Stomach (tissue), 9 donors: Measurements from ENCODE around the gene BPIFB2. TPM values are rescaled to one million over a fixed set of nuclear protein-coding genes. Genes with fewer than 3 reads are reported as not detected.

Source experiments
- DNase-seq, 2 donors: peaks; one replicate each; pipeline versions ENCODE4 v3.0.0 to v3.0.0-alpha.2; 2013 to 2019
- H3K27ac ChIP-seq, 5 donors: fragments of 200-600 bp in 4 of 5; sonication (generic) in 4 of 5; one replicate each; pipeline ENCODE4 v1.5.1; 2013 to 2019; ENCODE audit warnings: mild to moderate bottlenecking in 1 of 5, moderate library complexity in 1 of 5
- H3K27me3 ChIP-seq, 3 donors: fragments of 200-600 bp; sonication (generic); one replicate each; pipeline ENCODE4 v1.5.1; 2017 to 2019; ENCODE audit warnings: mixed run types in 1 of 3
- H3K36me3 ChIP-seq, 4 donors: fragments of 200-600 bp; sonication (generic); 1 replicate in 3 of 4; 2 replicates in 1 of 4; pipeline ENCODE4 v1.5.1; 2016 to 2019
- H3K4me1 ChIP-seq, 4 donors: fragments of 200-600 bp; sonication (generic); one replicate each; pipeline ENCODE4 v1.5.1; 2016 to 2019
- H3K4me3 ChIP-seq, 4 donors: fragments of 200-600 bp; sonication (generic) in 3 of 4; one replicate each; pipeline ENCODE4 v1.5.1; 2016 to 2019; ENCODE audit warnings: mild to moderate bottlenecking in 1 of 4
- H3K9me3 ChIP-seq, 4 donors: fragments of 200-600 bp; sonication (generic); one replicate each; pipeline ENCODE4 v1.5.1; 2016 to 2019
- CTCF ChIP-seq, 7 experiments: fragments of 450-650 bp in 4 of 7; fragments of 200-600 bp in 3 of 7; sonication (generic) in 3 of 7; IDR thresholded peaks; one replicate each; pipeline ENCODE4 v1.5.1; 2016 to 2019; ENCODE audit warnings: antibody characterized with exemption in 7 of 7, control low read depth in 2 of 7, mild to moderate bottlenecking in 1 of 7
- EP300 ChIP-seq: sonication (generic); formaldehyde crosslinking; IDR thresholded peaks from one replicate; pipeline ENCODE4 v1.6.1; 2017; ENCODE audit warnings: antibody characterized with exemption
- POLR2A ChIP-seq, 4 donors: fragments of 450-650 bp; IDR thresholded peaks; one replicate each; pipeline ENCODE4 v1.6.1; 2016; ENCODE audit warnings: antibody characterized with exemption in 4 of 4, control low read depth in 2 of 4, mild to moderate bottlenecking in 1 of 4, moderate library complexity in 1 of 4
- POLR2AphosphoS5 ChIP-seq, 3 donors: sonication (generic); formaldehyde crosslinking; IDR thresholded peaks; one replicate each; pipeline ENCODE4 v1.6.1; 2016; ENCODE audit warnings: antibody characterized with exemption in 3 of 3
- WGBS, 5 donors: extraction: QIAGEN DNeasy Blood & Tissue Kit in 3 of 5; methylation state at CpG; one replicate each; pipeline versions ENCODE4 v1.1.5 to v1.1.7; 2013 to 2018; 5-methylcytosine and 5-hydroxymethylcytosine counted together
- intact Hi-C: fragments of 100-400 bp; cut with DNase I; formaldehyde crosslinking; loops from one replicate; pipeline ENCODE4 v1.15.1; 2023; ENCODE audit warnings: low total_unique reads
- polyA plus RNA-seq, 3 donors: library from polyadenylated mRNA; stranded (reverse); fragments of 200-250 nt; gene quantifications; one replicate each; pipeline ENCODE4 v1.2.3, GENCODE V29; 2013
- total RNA-seq, 5 donors: library from RNA; depleted of rRNA; stranded (reverse); fragments of >200 nt; gene quantifications; one replicate each; pipeline versions ENCODE4 v1.1.0 to v1.2.3, GENCODE V29; 2014 to 2016
- donor health status: healthy with polysubstance abuse.
- donor health status: Bipolar disorder and iron deficiency.
- donor health status: healthy.

Gene BPIFB2
- total and polyA plus RNA-seq, 8 donors, result 3.3 TPM; not detected in 7

DNA sequence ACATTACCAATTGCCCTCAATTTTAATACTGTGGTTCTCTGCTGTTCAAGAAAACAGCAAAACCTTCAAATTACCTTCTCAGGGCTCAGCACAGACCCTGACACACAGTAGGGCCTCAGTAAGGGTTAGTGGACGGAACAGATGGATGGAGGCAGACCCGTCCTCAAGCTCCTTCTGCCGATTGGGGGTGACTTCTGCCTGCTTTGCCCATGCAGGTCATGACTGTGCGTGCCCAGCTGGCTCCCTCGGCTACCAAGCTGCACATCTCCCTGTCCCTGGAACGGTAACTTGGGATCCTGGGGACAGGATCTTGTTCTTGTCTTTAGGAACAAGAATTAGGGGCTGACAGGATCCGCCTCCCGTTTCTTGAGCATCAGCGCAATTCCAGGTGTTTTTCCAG is 62.2 kb downstream of the BPIFB2 start:
- intact Hi-C loops, result no loop called here
- H3K27ac ChIP-seq, result no peak overlapping the region
- no peak for TF ChIP-seq POLR2A (IDR thresholded peaks at IDR 0.05)
- no peak for TF ChIP-seq EP300
- TF ChIP-seq CTCF (IDR thresholded peaks at IDR 0.05), result no peak
- no peak for TF ChIP-seq POLR2AphosphoS5 (IDR thresholded peaks at IDR 0.05)
- H3K9me3 ChIP-seq, result no peaks in the 10 kb centered on the region
- no peak overlapping the region for H3K4me3 ChIP-seq
- no peaks in the 10 kb centered on the region for H3K36me3 ChIP-seq
- H3K27me3 ChIP-seq, result peaks cover 0 to 20% (median 0%) of the 10 kb centered on the region in 3 donors
- H3K4me1 ChIP-seq, result no peaks in the 10 kb centered on the region
- no peak for DNase-seq
- 73 to 87% (median 84%) methylated on average over 9 of the region's 9 CpGs for WGBS, 5 donors

- intact Hi-C loops, result no loop called here
- DNase-seq, result no peak
- Histone ChIP-seq H3K36me3 (no peaks in the 10 kb centered on the region), H3K9me3 (no peaks in the 10 kb centered on the region), H3K27me3 (peaks cover 0 to 22% (median 2%) of the 10 kb centered on the region in 3 donors), H3K4me1 (no peaks in the 10 kb centered on the region), H3K4me3 (no peak overlapping the region), H3K27ac (no peak overlapping the region)
- WGBS, 5 donors, result 72 to 80% (median 76%) methylated on average over 17 to 19 of the region's 19 CpGs
- TF ChIP-seq EP300 (no peak), CTCF (IDR thresholded peaks at IDR 0.05) (no peak), POLR2AphosphoS5 (IDR thresholded peaks at IDR 0.05) (no peak), POLR2A (IDR thresholded peaks at IDR 0.05) (no peak)
Measured at GRCh38 chr20:33070111-33071053, 62.9 kb downstream of the BPIFB2 start.

GRCh38 chr20:33071198-33071597 is 63.7 kb downstream of the BPIFB2 start:
- Histone ChIP-seq H3K4me3 (no peak overlapping the region), H3K36me3 (no peaks in the 10 kb centered on the region), H3K27ac (no peak overlapping the region), H3K4me1 (no peaks in the 10 kb centered on the region), H3K9me3 (no peaks in the 10 kb centered on the region), H3K27me3 (peaks cover 0 to 30% (median 5%) of the 10 kb centered on the region in 3 donors)
- TF ChIP-seq POLR2AphosphoS5 (IDR thresholded peaks at IDR 0.05), result no peak
- TF ChIP-seq EP300, result no peak
- TF ChIP-seq POLR2A (IDR thresholded peaks at IDR 0.05), result no peak
- TF ChIP-seq CTCF (IDR thresholded peaks at IDR 0.05), result no peak
- WGBS, 5 donors, result 68 to 85% (median 77%) methylated on average over 5 of the region's 5 CpGs
- intact Hi-C loops, result no loop called here
- DNase-seq, result no peak

GRCh38 chr20:33072362-33072761 is 64.9 kb downstream of the BPIFB2 start:
- Histone ChIP-seq H3K4me3 (no peak overlapping the region), H3K9me3 (no peaks in the 10 kb centered on the region), H3K27me3 (peaks cover 0 to 40% (median 5%) of the 10 kb centered on the region in 3 donors), H3K4me1 (no peaks in the 10 kb centered on the region), H3K27ac (no peak overlapping the region), H3K36me3 (no peaks in the 10 kb centered on the region)
- DNase-seq, result no peak
- intact Hi-C loops, result no loop called here
- 82 to 91% (median 88%) methylated on average over 4 of the region's 4 CpGs for WGBS, 5 donors
- TF ChIP-seq POLR2A (IDR thresholded peaks at IDR 0.05), result no peak

GRCh38 chr20:33072813-33073212 is 65.3 kb downstream of the BPIFB2 start:
- 66 to 83% (median 77%) methylated on average over 2 of the region's 2 CpGs for WGBS, 5 donors
- intact Hi-C loops, result no loop called here
- H3K36me3 ChIP-seq, result no peaks in the 10 kb centered on the region
- peaks cover 0 to 40% (median 5%) of the 10 kb centered on the region in 3 donors for H3K27me3 ChIP-seq
- H3K9me3 ChIP-seq, result no peaks in the 10 kb centered on the region
- no peak for TF ChIP-seq EP300
- no peak for TF ChIP-seq POLR2AphosphoS5 (IDR thresholded peaks at IDR 0.05)
- TF ChIP-seq POLR2A (IDR thresholded peaks at IDR 0.05), result no peak
- no peak for TF ChIP-seq CTCF (IDR thresholded peaks at IDR 0.05)
- no peak overlapping the region for H3K4me3 ChIP-seq
- no peak for DNase-seq
- no peak overlapping the region for H3K27ac ChIP-seq
- H3K4me1 ChIP-seq, result no peaks in the 10 kb centered on the region
